HEK293 (cell line): Measurements from ENCODE around the gene IL12RB1.
A peak's percentile ranks its signal among the peaks of the same experiment; 100 is the strongest.

Experiments used
- HIC1 ChIP-seq: fragments of 450-650 bp; formaldehyde crosslinking; IDR thresholded peaks from 2 replicates; pipeline ENCODE4 v1.5.1; 2016; ENCODE audit warnings: missing biosample characterization, missing genetic modification characterization
- KLF16 ChIP-seq: fragments of 450-650 bp; formaldehyde crosslinking; IDR thresholded peaks from 2 replicates; pipeline ENCODE4 v1.5.1; 2017; ENCODE audit warnings: missing biosample characterization, missing genetic modification characterization
- KLF7 ChIP-seq: fragments of 450-650 bp; formaldehyde crosslinking; IDR thresholded peaks from 2 replicates; pipeline ENCODE4 v1.5.1; 2016; ENCODE audit warnings: missing biosample characterization, missing genetic modification characterization, borderline replicate concordance
- PATZ1 ChIP-seq: fragments of 450-650 bp; formaldehyde crosslinking; IDR thresholded peaks from 2 replicates; pipeline ENCODE4 v1.5.1; 2016; ENCODE audit warnings: missing biosample characterization, missing genetic modification characterization
- PRDM4 ChIP-seq: fragments of 450-650 bp; formaldehyde crosslinking; IDR thresholded peaks from 2 replicates; pipeline ENCODE4 v1.5.1; 2017; ENCODE audit warnings: missing biosample characterization, missing genetic modification characterization
- SP3 ChIP-seq: fragments of 450-650 bp; formaldehyde crosslinking; IDR thresholded peaks from 2 replicates; pipeline ENCODE4 v1.5.1; 2016; ENCODE audit warnings: missing biosample characterization, missing genetic modification characterization
- SP7 ChIP-seq: fragments of 450-650 bp; formaldehyde crosslinking; IDR thresholded peaks from 2 replicates; pipeline ENCODE4 v1.5.1; 2016; ENCODE audit warnings: missing biosample characterization, missing genetic modification characterization
- ZBTB17 ChIP-seq: fragments of 450-650 bp; formaldehyde crosslinking; IDR thresholded peaks from 2 replicates; pipeline ENCODE4 v1.5.1; 2016; ENCODE audit warnings: missing biosample characterization, missing genetic modification characterization
- ZBTB20 ChIP-seq: fragments of 450-650 bp; formaldehyde crosslinking; IDR thresholded peaks from 2 replicates; pipeline ENCODE4 v1.5.1; 2016; ENCODE audit warnings: missing biosample characterization, missing genetic modification characterization
- ZBTB48 ChIP-seq: fragments of 450-650 bp; formaldehyde crosslinking; IDR thresholded peaks from 2 replicates; pipeline ENCODE4 v1.5.1; 2016; ENCODE audit warnings: missing biosample characterization, missing genetic modification characterization
- ZBTB6 ChIP-seq: fragments of 450-650 bp; formaldehyde crosslinking; IDR thresholded peaks from 2 replicates; pipeline ENCODE4 v1.5.1; 2017; ENCODE audit warnings: missing biosample characterization, missing genetic modification characterization
- ZBTB8A ChIP-seq: fragments of 450-650 bp; formaldehyde crosslinking; IDR thresholded peaks from 2 replicates; pipeline ENCODE4 v1.5.1; 2016; ENCODE audit warnings: missing biosample characterization, missing genetic modification characterization
- ZFP37 ChIP-seq: fragments of 450-650 bp; formaldehyde crosslinking; IDR thresholded peaks from 2 replicates; pipeline ENCODE4 v1.5.1; 2016; ENCODE audit warnings: missing biosample characterization, missing genetic modification characterization
- ZFP41 ChIP-seq: fragments of 450-650 bp; formaldehyde crosslinking; IDR thresholded peaks from 2 replicates; pipeline ENCODE4 v1.5.1; 2016; ENCODE audit warnings: missing biosample characterization, missing genetic modification characterization, borderline replicate concordance
- ZFP69B ChIP-seq: fragments of 450-650 bp; formaldehyde crosslinking; IDR thresholded peaks from 2 replicates; pipeline ENCODE4 v1.5.1; 2016; ENCODE audit warnings: missing biosample characterization, missing genetic modification characterization
- ZNF155 ChIP-seq: fragments of 450-650 bp; formaldehyde crosslinking; IDR thresholded peaks from 2 replicates; pipeline ENCODE4 v1.5.1; 2016; ENCODE audit warnings: missing biosample characterization, missing genetic modification characterization
- ZNF24 ChIP-seq: fragments of 450-650 bp; formaldehyde crosslinking; IDR thresholded peaks from 2 replicates; pipeline ENCODE4 v1.5.1; 2016; ENCODE audit warnings: missing biosample characterization, missing genetic modification characterization
- ZNF341 ChIP-seq: fragments of 450-650 bp; formaldehyde crosslinking; IDR thresholded peaks from 2 replicates; pipeline ENCODE4; 2016; ENCODE audit warnings: low read depth, missing biosample characterization, missing genetic modification characterization
- ZNF501 ChIP-seq: fragments of 450-650 bp; formaldehyde crosslinking; IDR thresholded peaks from 2 replicates; pipeline ENCODE4 v1.5.1; 2016; ENCODE audit warnings: missing biosample characterization, missing genetic modification characterization
- ZNF518A ChIP-seq: fragments of 450-650 bp; formaldehyde crosslinking; conservative IDR thresholded peaks from 2 replicates; pipeline ENCODE4 v1.5.1; 2016; ENCODE audit warnings: low read depth, missing biosample characterization, missing genetic modification characterization
- ZNF555 ChIP-seq: fragments of 450-650 bp; formaldehyde crosslinking; conservative IDR thresholded peaks from 2 replicates; pipeline ENCODE4 v1.5.1; 2017; ENCODE audit warnings: missing biosample characterization, mild to moderate bottlenecking, missing genetic modification characterization, inconsistent platforms
- ZNF585B ChIP-seq: fragments of 450-650 bp; formaldehyde crosslinking; IDR thresholded peaks from 2 replicates; pipeline ENCODE4 v1.5.1; 2016; ENCODE audit warnings: missing biosample characterization, missing genetic modification characterization
- ZNF600 ChIP-seq: fragments of 450-650 bp; formaldehyde crosslinking; IDR thresholded peaks from 2 replicates; pipeline ENCODE4 v1.5.1; 2016; ENCODE audit warnings: missing biosample characterization, missing genetic modification characterization
- ZNF645 ChIP-seq: fragments of 450-650 bp; formaldehyde crosslinking; IDR thresholded peaks from 2 replicates; pipeline ENCODE4; 2016; ENCODE audit warnings: missing biosample characterization, missing genetic modification characterization
- ZNF654 ChIP-seq: fragments of 450-650 bp; formaldehyde crosslinking; IDR thresholded peaks from 2 replicates; pipeline ENCODE4 v1.5.1; 2016; ENCODE audit warnings: low read depth, missing biosample characterization, missing genetic modification characterization
- ZNF660 ChIP-seq: fragments of 450-650 bp; IDR thresholded peaks from 2 replicates; pipeline ENCODE4 v1.5.1; 2018; ENCODE audit warnings: missing biosample characterization, mild to moderate bottlenecking, missing genetic modification characterization

Gene IL12RB1

GRCh38 chr19:18109733-18110608, 23.2 kb upstream of the IL12RB1 start (continued):
- no peak for TF ChIP-seq ZNF518A (tag by site-specific recombination)
- TF ChIP-seq ZFP37 (tag by site-specific recombination), result no peak
- TF ChIP-seq ZNF501 (tag by site-specific recombination), result no peak
- no peak for TF ChIP-seq ZFP41
- no peak for TF ChIP-seq KLF16 (tag by site-specific recombination)
- TF ChIP-seq ZFP69B, result no peak
- no peak for TF ChIP-seq SP7
- no peak for TF ChIP-seq PRDM4 (tag by site-specific recombination)
- TF ChIP-seq ZNF660, result no peak
- TF ChIP-seq SP3, result peak; percentile 51
- no peak for TF ChIP-seq ZNF654
- no peak for TF ChIP-seq ZBTB6 (tag by site-specific recombination)
- TF ChIP-seq PATZ1 (tag by site-specific recombination), result peak; percentile 73
- TF ChIP-seq ZBTB20 (tag by site-specific recombination), result peak; percentile 25; the same call in 1 of the 2 replicates
- TF ChIP-seq ZNF341, result no peak
- TF ChIP-seq ZBTB8A, result peak; percentile 62
- TF ChIP-seq KLF7 (tag by site-specific recombination), result peak; percentile 47; the same call in 1 of the 2 replicates
- TF ChIP-seq ZNF24 (tag by site-specific recombination), result no peak
- no peak for TF ChIP-seq HIC1
- TF ChIP-seq ZNF555 (tag by site-specific recombination), result no peak
- no peak for TF ChIP-seq ZBTB17 (tag by site-specific recombination)
- no peak for TF ChIP-seq ZNF585B (tag by site-specific recombination)
- TF ChIP-seq ZNF600 (tag by site-specific recombination), result no peak
- no peak for TF ChIP-seq ZNF155
- no peak for TF ChIP-seq ZNF645 (tag by site-specific recombination)
- TF ChIP-seq ZBTB48 (tag by site-specific recombination), result 0 out of 2 replicates have a peak, but pooled peaks have one; percentile 1
